ENCODE results near the gene CTDSPL.

CTDSPL gene

DNA sequence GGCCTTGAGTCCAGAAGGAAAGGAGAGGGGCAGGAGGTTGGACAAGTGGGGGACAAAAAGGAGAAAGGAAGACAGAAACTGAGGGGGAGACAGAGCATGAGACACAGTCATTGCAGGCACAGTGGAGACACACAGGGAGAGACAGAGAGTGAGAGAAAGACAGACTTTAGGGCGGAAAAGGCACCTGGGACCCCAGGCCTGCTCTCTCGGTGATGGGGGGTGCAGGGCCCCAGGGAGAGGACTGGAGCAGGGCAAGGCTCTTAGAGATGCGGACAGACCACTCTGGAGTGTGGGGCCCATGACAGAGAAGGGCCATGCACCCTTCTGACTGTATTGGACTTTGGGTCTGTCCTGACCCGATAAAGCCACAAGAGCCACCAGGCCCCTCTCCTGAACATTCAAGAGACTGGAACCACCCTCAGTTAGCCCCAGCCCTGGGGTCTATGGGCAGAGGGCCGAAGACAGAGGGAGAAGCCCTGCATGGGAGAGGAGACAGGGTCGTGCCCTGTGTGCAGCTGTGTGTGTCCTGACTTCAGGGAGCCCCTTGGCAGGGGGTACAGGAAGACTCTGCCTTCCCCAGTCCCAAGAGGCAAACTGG lies 155.3 kb downstream of the CTDSPL start:
- no peak for DNase-seq (ENCODE audit: low read depth in 1 of 2, low spot score in 1 of 2)
- no peak overlapping the region for H3K4me3 ChIP-seq (replicated peaks; ENCODE audit: insufficient read depth, low read length)
- no peak overlapping the region for H3K27ac ChIP-seq (replicated peaks)
- TF ChIP-seq POLR2AphosphoS5 (IDR thresholded peaks at IDR 0.05; ENCODE audit: low read depth) (no peak), GABPA (IDR thresholded peaks at IDR 0.05; ENCODE audit: low read depth) (no peak), SPI1 (IDR thresholded peaks at IDR 0.05; ENCODE audit: borderline replicate concordance, low read depth) (no peak)
- TF ChIP-seq, protein P1, sequence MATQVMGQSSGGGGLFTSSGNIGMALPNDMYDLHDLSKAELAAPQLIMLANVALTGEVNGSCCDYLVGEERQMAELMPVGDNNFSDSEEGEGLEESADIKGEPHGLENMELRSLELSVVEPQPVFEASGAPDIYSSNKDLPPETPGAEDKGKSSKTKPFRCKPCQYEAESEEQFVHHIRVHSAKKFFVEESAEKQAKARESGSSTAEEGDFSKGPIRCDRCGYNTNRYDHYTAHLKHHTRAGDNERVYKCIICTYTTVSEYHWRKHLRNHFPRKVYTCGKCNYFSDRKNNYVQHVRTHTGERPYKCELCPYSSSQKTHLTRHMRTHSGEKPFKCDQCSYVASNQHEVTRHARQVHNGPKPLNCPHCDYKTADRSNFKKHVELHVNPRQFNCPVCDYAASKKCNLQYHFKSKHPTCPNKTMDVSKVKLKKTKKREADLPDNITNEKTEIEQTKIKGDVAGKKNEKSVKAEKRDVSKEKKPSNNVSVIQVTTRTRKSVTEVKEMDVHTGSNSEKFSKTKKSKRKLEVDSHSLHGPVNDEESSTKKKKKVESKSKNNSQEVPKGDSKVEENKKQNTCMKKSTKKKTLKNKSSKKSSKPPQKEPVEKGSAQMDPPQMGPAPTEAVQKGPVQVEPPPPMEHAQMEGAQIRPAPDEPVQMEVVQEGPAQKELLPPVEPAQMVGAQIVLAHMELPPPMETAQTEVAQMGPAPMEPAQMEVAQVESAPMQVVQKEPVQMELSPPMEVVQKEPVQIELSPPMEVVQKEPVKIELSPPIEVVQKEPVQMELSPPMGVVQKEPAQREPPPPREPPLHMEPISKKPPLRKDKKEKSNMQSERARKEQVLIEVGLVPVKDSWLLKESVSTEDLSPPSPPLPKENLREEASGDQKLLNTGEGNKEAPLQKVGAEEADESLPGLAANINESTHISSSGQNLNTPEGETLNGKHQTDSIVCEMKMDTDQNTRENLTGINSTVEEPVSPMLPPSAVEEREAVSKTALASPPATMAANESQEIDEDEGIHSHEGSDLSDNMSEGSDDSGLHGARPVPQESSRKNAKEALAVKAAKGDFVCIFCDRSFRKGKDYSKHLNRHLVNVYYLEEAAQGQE (IDR thresholded peaks at IDR 0.05; ENCODE audit: insufficient replicate concordance, low read depth) = no peak
- TF ChIP-seq, protein P2, sequence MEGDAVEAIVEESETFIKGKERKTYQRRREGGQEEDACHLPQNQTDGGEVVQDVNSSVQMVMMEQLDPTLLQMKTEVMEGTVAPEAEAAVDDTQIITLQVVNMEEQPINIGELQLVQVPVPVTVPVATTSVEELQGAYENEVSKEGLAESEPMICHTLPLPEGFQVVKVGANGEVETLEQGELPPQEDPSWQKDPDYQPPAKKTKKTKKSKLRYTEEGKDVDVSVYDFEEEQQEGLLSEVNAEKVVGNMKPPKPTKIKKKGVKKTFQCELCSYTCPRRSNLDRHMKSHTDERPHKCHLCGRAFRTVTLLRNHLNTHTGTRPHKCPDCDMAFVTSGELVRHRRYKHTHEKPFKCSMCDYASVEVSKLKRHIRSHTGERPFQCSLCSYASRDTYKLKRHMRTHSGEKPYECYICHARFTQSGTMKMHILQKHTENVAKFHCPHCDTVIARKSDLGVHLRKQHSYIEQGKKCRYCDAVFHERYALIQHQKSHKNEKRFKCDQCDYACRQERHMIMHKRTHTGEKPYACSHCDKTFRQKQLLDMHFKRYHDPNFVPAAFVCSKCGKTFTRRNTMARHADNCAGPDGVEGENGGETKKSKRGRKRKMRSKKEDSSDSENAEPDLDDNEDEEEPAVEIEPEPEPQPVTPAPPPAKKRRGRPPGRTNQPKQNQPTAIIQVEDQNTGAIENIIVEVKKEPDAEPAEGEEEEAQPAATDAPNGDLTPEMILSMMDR (IDR thresholded peaks at IDR 0.05; ENCODE audit: insufficient read depth, low read length) = no peak
- no peaks in the 10 kb centered on the region for H3K27me3 ChIP-seq (ENCODE audit: insufficient read depth, poor library complexity, severe bottlenecking)

DNA sequence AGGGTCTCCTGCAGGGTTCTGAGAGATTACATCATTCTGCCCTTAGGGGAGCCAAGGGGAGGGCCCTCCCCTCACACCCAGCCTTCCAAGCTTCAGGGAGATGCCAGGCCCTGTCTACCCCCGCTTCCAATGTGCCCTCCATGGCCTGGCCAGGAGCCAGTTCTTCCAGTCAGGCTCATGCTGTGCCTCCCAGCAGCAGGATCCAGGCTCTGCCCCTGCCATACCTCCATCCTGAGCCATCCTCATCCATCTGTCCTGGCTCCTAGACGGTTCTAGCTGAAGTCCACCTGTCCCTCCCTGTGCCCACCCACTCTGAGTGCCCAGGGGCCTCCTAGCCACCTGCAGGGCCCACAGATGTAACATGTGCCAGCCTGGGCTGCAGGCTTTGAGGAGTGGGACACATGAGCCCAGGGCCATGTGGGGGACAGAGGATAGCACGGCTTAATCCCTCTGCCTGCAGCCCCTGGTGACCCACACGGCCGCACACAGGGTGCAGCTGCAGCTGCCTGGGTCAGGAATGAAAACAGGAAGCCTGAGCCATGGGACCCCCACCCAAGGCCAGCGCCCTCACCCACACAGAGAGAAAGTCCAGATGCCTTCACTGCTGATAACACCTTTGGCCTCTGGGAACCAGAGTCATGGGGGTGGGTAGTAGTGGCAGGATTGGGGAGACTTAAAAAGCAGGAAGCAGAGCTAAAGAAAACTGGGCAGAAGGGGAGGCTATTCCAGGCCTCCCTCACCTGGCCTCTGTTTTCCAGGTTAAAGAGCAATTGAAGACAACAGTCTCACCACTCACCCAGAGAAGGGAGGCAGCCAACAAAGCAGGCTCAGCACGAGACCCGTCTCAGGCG lies 156.0 kb downstream of the CTDSPL start:
- TF ChIP-seq, protein P2 (IDR thresholded peaks at IDR 0.05; ENCODE audit: insufficient read depth, low read length) = no peak
- TF ChIP-seq SPI1 (IDR thresholded peaks at IDR 0.05; ENCODE audit: borderline replicate concordance, low read depth) = no peak
- TF ChIP-seq, protein P1 (IDR thresholded peaks at IDR 0.05; ENCODE audit: insufficient replicate concordance, low read depth) = no peak
- no peak for TF ChIP-seq POLR2AphosphoS5 (IDR thresholded peaks at IDR 0.05; ENCODE audit: low read depth)
- no peak for TF ChIP-seq GABPA (IDR thresholded peaks at IDR 0.05; ENCODE audit: low read depth)
- no peak for DNase-seq (ENCODE audit: low read depth in 1 of 2, low spot score in 1 of 2)
- Histone ChIP-seq H3K27me3 (ENCODE audit: insufficient read depth, poor library complexity, severe bottlenecking) (no peaks in the 10 kb centered on the region), H3K4me3 (replicated peaks; ENCODE audit: insufficient read depth, low read length) (no peak overlapping the region), H3K27ac (replicated peaks) (no peak overlapping the region)

DNA sequence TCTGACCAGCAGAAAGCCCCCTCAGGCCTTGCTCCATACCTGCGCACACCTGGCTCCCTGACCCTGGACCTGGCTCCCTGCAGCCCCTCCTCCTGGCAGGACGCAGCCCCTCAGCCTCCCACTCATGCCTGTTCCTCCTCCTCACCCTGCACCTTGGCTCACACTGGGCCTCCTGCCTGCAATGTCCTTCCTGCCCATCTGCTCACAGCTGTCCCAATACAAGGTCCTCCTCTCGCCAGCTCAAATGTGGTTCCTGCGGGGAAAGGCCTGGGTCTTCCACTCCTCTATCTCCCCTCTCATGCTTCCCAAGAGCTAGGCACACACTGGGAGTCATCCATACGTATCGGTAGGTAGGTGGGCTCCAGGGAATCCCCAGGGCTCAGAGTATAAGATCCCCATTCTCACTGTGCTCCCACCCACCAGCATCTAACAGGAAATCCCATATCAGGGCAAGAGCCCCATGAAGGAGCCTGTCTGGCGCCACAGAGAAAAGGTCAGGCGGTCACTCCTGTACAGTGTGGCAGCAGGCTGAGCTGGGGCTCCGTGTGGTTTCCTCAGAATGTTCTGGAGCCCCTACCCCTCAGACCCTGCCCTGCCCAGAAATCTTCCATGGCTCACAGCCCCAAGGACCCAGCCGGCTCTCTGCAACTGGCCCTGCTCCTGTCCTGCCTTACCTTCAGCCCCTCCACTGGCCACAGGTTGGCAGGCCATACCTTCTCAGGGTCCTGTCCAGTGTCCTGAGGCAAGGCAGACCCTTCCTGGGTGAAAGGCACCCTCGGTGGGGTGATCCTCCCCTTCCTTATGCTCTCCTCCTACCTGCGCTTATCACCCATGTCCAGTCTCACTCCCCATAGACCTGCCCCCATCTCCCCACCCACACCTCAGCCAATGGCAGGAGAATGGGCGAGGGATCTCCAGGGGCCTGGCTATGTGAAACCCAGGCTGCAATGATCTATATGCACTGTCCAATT lies 156.9 kb downstream of the CTDSPL start:
- TF ChIP-seq GABPA (IDR thresholded peaks at IDR 0.05; ENCODE audit: low read depth) = no peak
- TF ChIP-seq, protein P2 (IDR thresholded peaks at IDR 0.05; ENCODE audit: insufficient read depth, low read length) = no peak
- no peak for TF ChIP-seq POLR2AphosphoS5 (IDR thresholded peaks at IDR 0.05; ENCODE audit: low read depth)
- no peak for TF ChIP-seq SPI1 (IDR thresholded peaks at IDR 0.05; ENCODE audit: borderline replicate concordance, low read depth)
- TF ChIP-seq, protein P1 (IDR thresholded peaks at IDR 0.05; ENCODE audit: insufficient replicate concordance, low read depth) = no peak
- DNase-seq (ENCODE audit: low read depth in 1 of 2, low spot score in 1 of 2) = no peak
- Histone ChIP-seq H3K4me3 (replicated peaks; ENCODE audit: insufficient read depth, low read length) (no peak overlapping the region), H3K27ac (replicated peaks) (no peak overlapping the region), H3K27me3 (ENCODE audit: insufficient read depth, poor library complexity, severe bottlenecking) (no peaks in the 10 kb centered on the region)

Data from HL-60 (cell line).